T-cell (primary cell): ENCODE data around the gene MRPL2. TPM values are rescaled to one million over a fixed set of nuclear protein-coding genes. Genes with fewer than 3 reads are reported as not detected.

ENCODE experiments used
- ATAC-seq, 4 experiments: fragments of 200-7000 bp in 3 of 4; fragments of 150-1000 bp in 1 of 4; cut with Tn5 transposase; replicated peaks in 1 of 4; 1 replicate in 3 of 4; 2 replicates in 1 of 4; pipeline ENCODE4 v1.10.0; 2021; ENCODE audit warnings: moderate library complexity in 3 of 4, mild to moderate bottlenecking in 2 of 4, moderate number of reproducible peaks in 1 of 4
- CTCF ChIA-PET, 2 donors: fragments of 300-600 bp; sonication (Branson Sonifier 250); formaldehyde crosslinking; loops; one replicate each; lab custom pipeline; 2022; ENCODE audit warnings: antibody characterized with exemption in 2 of 2; lab: Charles Lee
- POLR2A ChIA-PET, 2 donors: fragments of 300-600 bp; sonication (Branson Sonifier 250); formaldehyde crosslinking; loops; one replicate each; lab custom pipeline; 2022; ENCODE audit warnings: antibody characterized with exemption in 2 of 2; lab: Charles Lee
- DNase-seq, 35 experiments: peaks; one replicate each; pipeline versions ENCODE4 v3.0.0 to v3.0.0-alpha.2; 2013 to 2023
- H3K27ac ChIP-seq: one replicate; pipeline ENCODE4 v1.5.1; 2013; ENCODE audit warnings: low read length
- H3K27me3 ChIP-seq, 2 experiments: replicated peaks in 1 of 2; 1 replicate in 1 of 2; 2 replicates in 1 of 2; pipeline versions ENCODE4 v1.6.1 to v1.7.0; 2013; ENCODE audit warnings: low read length in 1 of 2, mixed read lengths in 1 of 2; ENCODE audit not compliant: control insufficient read depth in 2 of 2, insufficient read depth in 2 of 2; ENCODE audit errors: extremely low read depth in 1 of 2
- H3K36me3 ChIP-seq, 2 donors: 1 replicate in 1 of 2; 2 replicates in 1 of 2; pipeline versions ENCODE4 v1.6.1 to v1.7.0; 2013; ENCODE audit warnings: low read length in 1 of 2; ENCODE audit not compliant: control insufficient read depth in 2 of 2, insufficient read depth in 1 of 2; ENCODE audit errors: extremely low read depth in 1 of 2
- H3K4me1 ChIP-seq, 2 experiments: 1 replicate in 1 of 2; 2 replicates in 1 of 2; pipeline versions ENCODE4 v1.6.1 to v1.7.0; 2013; ENCODE audit warnings: low read length in 2 of 2, mixed read lengths in 1 of 2; ENCODE audit not compliant: insufficient read depth in 2 of 2, control insufficient read depth in 1 of 2; ENCODE audit errors: extremely low read depth in 1 of 2
- H3K4me3 ChIP-seq, 2 donors: 1 replicate in 1 of 2; 2 replicates in 1 of 2; pipeline versions ENCODE4 v1.5.1 to v1.7.0; 2013; ENCODE audit warnings: mild to moderate bottlenecking in 2 of 2, low read length in 1 of 2, moderate library complexity in 1 of 2; ENCODE audit not compliant: control insufficient read depth in 1 of 2; ENCODE audit errors: extremely low read depth in 1 of 2
- H3K9me3 ChIP-seq: 2 replicates; pipeline ENCODE4 v1.7.0; 2013
- H3K27ac Mint-ChIP-seq, 2 donors: one replicate each; pipeline ENCODE4 v1.8.0; 2020 to 2021; ENCODE audit warnings: mild to moderate bottlenecking in 2 of 2, mixed read lengths in 2 of 2
- H3K27me3 Mint-ChIP-seq, 2 donors: one replicate each; pipeline ENCODE4 v1.8.0; 2021 to 2022; ENCODE audit warnings: mixed read lengths in 2 of 2
- H3K36me3 Mint-ChIP-seq: one replicate; pipeline ENCODE4 v1.8.0; 2021; ENCODE audit warnings: mixed read lengths
- H3K4me1 Mint-ChIP-seq, 3 donors: one replicate each; pipeline ENCODE4 v1.8.0; 2020 to 2022; ENCODE audit warnings: mixed read lengths in 3 of 3, mild to moderate bottlenecking in 1 of 3
- H3K4me3 Mint-ChIP-seq, 3 donors: one replicate each; pipeline ENCODE4 v1.8.0; 2020 to 2022; ENCODE audit warnings: mild to moderate bottlenecking in 3 of 3, mixed read lengths in 3 of 3, moderate library complexity in 3 of 3
- H3K9me3 Mint-ChIP-seq, 3 donors: one replicate each; pipeline ENCODE4 v1.8.0; 2020 to 2022; ENCODE audit warnings: mixed read lengths in 3 of 3
- WGBS: methylation state at CpG from one replicate; pipeline ENCODE4 v1.1.5; 2013; ENCODE audit warnings: missing lambda C conversion rate; ENCODE audit not compliant: insufficient coverage; 5-methylcytosine and 5-hydroxymethylcytosine counted together
- total RNA-seq, 35 experiments: library from RNA in 6 of 35; stranded (reverse) in 6 of 35; fragments of 120-200 nt in 1 of 35; gene quantifications; one replicate each; pipeline versions ENCODE4 v1.2.1 to v1.2.4 and lab custom pipeline; 2013 to 2026

Gene MRPL2
- total RNA-seq, 5 donors from 2014 or later (not counting 1 experiment from before 2014, with no cell fraction given), result 34.8 to 66.3 (median 52.0) TPM

DNA sequence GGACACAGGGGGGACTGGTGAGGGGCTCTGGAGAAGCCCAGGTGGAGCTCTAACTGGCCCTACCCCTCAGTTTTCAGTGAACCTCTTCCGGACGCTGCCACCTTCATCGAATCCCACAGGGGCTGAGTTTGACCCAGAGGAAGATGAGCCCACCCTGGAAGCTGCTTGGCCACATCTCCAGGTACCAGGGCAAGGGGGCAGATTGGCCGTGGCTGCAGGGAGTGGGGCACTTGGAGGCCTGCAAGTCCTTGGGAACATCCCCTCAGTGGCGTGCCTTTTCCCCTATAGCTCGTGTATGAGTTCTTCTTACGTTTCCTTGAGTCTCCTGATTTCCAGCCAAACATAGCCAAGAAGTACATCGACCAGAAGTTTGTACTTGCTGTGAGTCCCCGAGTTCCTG lies 52.1 kb downstream of the MRPL2 start:
- H3K4me3 Mint-ChIP-seq, result no peak overlapping the region
- ChIA-PET CTCF (no interaction called here), POLR2A (interaction anchor here in 1 of 2 donors (0.7 kb wide), 1 partner anchor 39 kb away, joined by 3 read pairs; no protein-coding TSS in a partner anchor)
- no peaks in the 10 kb centered on the region for H3K9me3 Mint-ChIP-seq
- no peaks in the 10 kb centered on the region for H3K27me3 Mint-ChIP-seq
- no peak for DNase-seq
- peaks cover 10 to 15% (median 14%) of the 10 kb centered on the region in 3 donors for H3K4me1 Mint-ChIP-seq
- Histone ChIP-seq H3K27ac (no peak overlapping the region), H3K27me3 (no peaks in the 10 kb centered on the region), H3K4me1 (peaks cover 0 to 4% of the 10 kb centered on the region in 2 experiments), H3K36me3 (peaks cover 17 to 68% of the 10 kb centered on the region in 2 donors), H3K4me3 (no peak overlapping the region), H3K9me3 (no peaks in the 10 kb centered on the region)
- H3K36me3 Mint-ChIP-seq, result peaks cover 24% of the 10 kb centered on the region
- no peak for ATAC-seq
- 95% methylated on average over 8 of the region's 9 CpGs for WGBS
- no peak overlapping the region for H3K27ac Mint-ChIP-seq

DNA sequence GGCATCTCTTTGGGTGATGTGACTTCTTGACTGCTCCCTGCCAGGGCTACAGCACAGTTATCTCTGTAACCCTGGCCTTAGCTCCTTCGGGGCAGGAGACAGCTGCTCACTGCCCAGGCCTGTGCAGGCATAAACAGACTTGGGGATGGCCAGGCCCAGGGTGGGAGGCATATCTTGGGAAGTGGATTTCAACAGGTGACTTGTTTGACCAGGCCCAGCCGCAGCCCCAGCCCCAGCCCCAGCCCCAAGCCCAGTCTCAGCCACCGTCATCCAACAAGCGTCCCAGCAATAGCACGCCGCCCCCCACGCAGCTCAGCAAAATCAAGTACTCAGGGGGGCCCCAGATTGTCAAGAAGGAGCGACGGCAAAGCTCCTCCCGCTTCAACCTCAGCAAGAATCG lies 53.0 kb downstream of the MRPL2 start:
- Mint-ChIP-seq H3K4me3 (no peak overlapping the region), H3K27me3 (no peaks in the 10 kb centered on the region), H3K27ac (no peak overlapping the region), H3K4me1 (peaks cover under 1 to 6% (median 5%) of the 10 kb centered on the region in 3 donors), H3K9me3 (no peaks in the 10 kb centered on the region), H3K36me3 (peaks cover 24% of the 10 kb centered on the region)
- Histone ChIP-seq H3K9me3 (no peaks in the 10 kb centered on the region), H3K27me3 (no peaks in the 10 kb centered on the region), H3K36me3 (peaks cover 12 to 60% of the 10 kb centered on the region in 2 donors), H3K27ac (no peak overlapping the region), H3K4me3 (no peak overlapping the region), H3K4me1 (no peaks in the 10 kb centered on the region)
- DNase-seq (no peak), ATAC-seq (no peak)
- ChIA-PET CTCF (no interaction called here), POLR2A (no interaction called here)
- over 99% methylated on average over 9 of the region's 11 CpGs for WGBS

DNA sequence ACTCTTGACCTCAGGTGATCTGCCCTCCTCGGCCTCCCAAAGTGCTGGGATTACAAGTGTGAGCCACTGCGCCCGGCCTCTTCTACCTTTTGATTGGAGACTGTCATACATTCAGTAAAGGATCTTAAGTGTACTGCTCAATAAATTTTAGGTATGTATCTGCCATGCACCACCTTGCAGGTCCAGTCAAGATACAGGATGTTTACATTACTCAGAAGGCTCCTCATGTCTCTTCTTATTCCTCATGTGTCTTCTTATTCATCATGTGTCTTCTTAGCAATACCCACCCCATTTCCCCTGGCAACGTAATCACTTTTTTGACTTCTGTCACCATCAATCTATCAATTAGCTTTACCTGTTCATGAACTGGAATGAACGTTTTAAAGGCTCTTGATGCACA lies 53.4 kb downstream of the MRPL2 start:
- Histone ChIP-seq H3K4me1 (no peaks in the 10 kb centered on the region), H3K27ac (no peak overlapping the region), H3K4me3 (no peak overlapping the region), H3K36me3 (peaks cover 12 to 56% of the 10 kb centered on the region in 2 donors), H3K27me3 (no peaks in the 10 kb centered on the region), H3K9me3 (no peaks in the 10 kb centered on the region)
- H3K9me3 Mint-ChIP-seq, result no peaks in the 10 kb centered on the region
- WGBS, result 100% methylated on average over 2 of the region's 5 CpGs
- no peak overlapping the region for H3K27ac Mint-ChIP-seq
- H3K4me3 Mint-ChIP-seq, result no peak overlapping the region
- peaks cover 0 to 4% (median 3%) of the 10 kb centered on the region in 3 donors for H3K4me1 Mint-ChIP-seq
- ATAC-seq, result no peak
- no peaks in the 10 kb centered on the region for H3K27me3 Mint-ChIP-seq
- H3K36me3 Mint-ChIP-seq, result peaks cover 24% of the 10 kb centered on the region
- ChIA-PET POLR2A (no interaction called here), CTCF (no interaction called here)
- DNase-seq, result no peak

Other genes with a start within 250 kb of the MRPL2 start
- 10 to 100 TPM; 62.5 to 89.2 (median 81.3) TPM for gene RPL7L1, start 179.8 kb downstream of the MRPL2 start, total RNA-seq
- gene PTCRA, start 143.4 kb downstream of the MRPL2 start, total RNA-seq, result under 1 TPM in 1 of 5 donors, not detected in 4; 0.53 TPM
- 10 to 100 TPM; 51.2 to 86.2 (median 79.4) TPM for gene CNPY3, start 130.0 kb downstream of the MRPL2 start, total RNA-seq
- 1 to 10 TPM in 4 of 5 donors, under 1 TPM in 1; 0.93 to 3.4 (median 1.3) TPM for gene GNMT, start 98.7 kb downstream of the MRPL2 start, total RNA-seq
- gene PEX6, start 80.3 kb downstream of the MRPL2 start, total RNA-seq, result 10 to 100 TPM; 20.5 to 30.5 (median 27.4) TPM
- 10 to 100 TPM; 27.8 to 35.1 (median 33.3) TPM for gene PPP2R5D, start 74.9 kb downstream of the MRPL2 start, total RNA-seq
- gene MEA1, start 45.5 kb downstream of the MRPL2 start, total RNA-seq, result 10 to 100 TPM; 20.5 to 38.7 (median 34.0) TPM
- 10 to 100 TPM; 40.5 to 75.3 (median 66.9) TPM for gene KLHDC3, start 45.2 kb downstream of the MRPL2 start, total RNA-seq
- gene RRP36, start 37.8 kb downstream of the MRPL2 start, total RNA-seq, result 10 to 100 TPM; 27.3 to 51.2 (median 47.3) TPM
- 10 to 100 TPM in 3 of 5 donors, 1 to 10 TPM in 2; 6.9 to 15.9 (median 11.6) TPM for gene CUL7, start 5.6 kb downstream of the MRPL2 start, total RNA-seq
- gene KLC4, start 197 bp upstream of the MRPL2 start, total RNA-seq, result 10 to 100 TPM; 37.8 to 48.5 (median 45.5) TPM
- gene PTK7, start 16.9 kb upstream of the MRPL2 start, total RNA-seq, result 10 to 100 TPM in 2 of 5 donors, 1 to 10 TPM in 2, under 1 TPM in 1; 0.56 to 11.3 (median 1.6) TPM
- gene SRF, start 111.8 kb upstream of the MRPL2 start, total RNA-seq, result 10 to 100 TPM; 19.6 to 34.1 (median 33.7) TPM
- gene CUL9, start 122.8 kb upstream of the MRPL2 start, total RNA-seq, result 100 to 1,000 TPM in 1 of 5 donors, 10 to 100 TPM in 4; 92.5 to 107 (median 96.5) TPM
- gene DNPH1, start 170.0 kb upstream of the MRPL2 start, total RNA-seq, result 10 to 100 TPM; 28.5 to 76.1 (median 57.5) TPM
- gene TTBK1, start 184.0 kb upstream of the MRPL2 start, total RNA-seq, result under 1 TPM in 2 of 5 donors, not detected in 3; 0.03 to 0.07 TPM
- gene SLC22A7, start 238.8 kb upstream of the MRPL2 start, total RNA-seq, result not detected
- 1 to 10 TPM; 1.3 to 4.2 (median 2.8) TPM for gene CRIP3, start 249.4 kb upstream of the MRPL2 start, total RNA-seq